GM23248 (cell line): Measurements from ENCODE around the gene INPP5D. TPM values are rescaled to one million over a fixed set of nuclear protein-coding genes. Genes with fewer than 3 reads are reported as not detected.

ENCODE experiments used
- DNase-seq: peaks from one replicate; pipeline ENCODE4 v3.0.0-alpha.2; 2015
- H2AFZ ChIP-seq: fragments of 200-600 bp; sonication (generic); 2 replicates; pipeline ENCODE4 v1.6.1; 2016; ENCODE audit warnings: antibody characterized with exemption
- H3F3A ChIP-seq: fragments of 200-600 bp; sonication (generic); 2 replicates; pipeline ENCODE4 v1.6.1; 2016; ENCODE audit warnings: mild to moderate bottlenecking, antibody characterized with exemption, mixed run types; ENCODE audit not compliant: insufficient read depth
- H3K27ac ChIP-seq: fragments of 200-600 bp; sonication (generic); 2 replicates; pipeline ENCODE4 v1.5.1; 2016; ENCODE audit warnings: mild to moderate bottlenecking
- H3K27me3 ChIP-seq: fragments of 200-600 bp; sonication (generic); replicated peaks from 2 replicates; pipeline ENCODE4 v1.6.1; 2016; ENCODE audit warnings: mild to moderate bottlenecking; ENCODE audit not compliant: insufficient read depth
- H3K36me3 ChIP-seq: fragments of 200-600 bp; sonication (generic); 2 replicates; pipeline ENCODE4 v1.6.1; 2016; ENCODE audit warnings: low read depth, mild to moderate bottlenecking
- H3K4me1 ChIP-seq: fragments of 200-600 bp; sonication (generic); 2 replicates; pipeline ENCODE4 v1.6.1; 2016; ENCODE audit warnings: mild to moderate bottlenecking; ENCODE audit not compliant: insufficient read depth
- H3K4me2 ChIP-seq: fragments of 200-600 bp; sonication (generic); one replicate; pipeline ENCODE4 v1.6.1; 2016; ENCODE audit warnings: mild to moderate bottlenecking; ENCODE audit not compliant: unreplicated experiment
- H3K4me3 ChIP-seq: fragments of 200-600 bp; sonication (generic); 2 replicates; pipeline ENCODE4 v1.5.1; 2016; ENCODE audit warnings: mild to moderate bottlenecking
- H3K79me2 ChIP-seq: fragments of 200-600 bp; sonication (generic); 2 replicates; pipeline ENCODE4 v1.6.1; 2016; ENCODE audit warnings: mild to moderate bottlenecking; ENCODE audit not compliant: insufficient read depth
- H3K9ac ChIP-seq: fragments of 200-600 bp; sonication (generic); 2 replicates; pipeline ENCODE4 v1.6.1; 2016; ENCODE audit warnings: mild to moderate bottlenecking
- H3K9me2 ChIP-seq: fragments of 200-600 bp; sonication (generic); 2 replicates; pipeline ENCODE4 v1.6.1; 2016; ENCODE audit warnings: mixed run types, mild to moderate bottlenecking, moderate library complexity; ENCODE audit not compliant: insufficient read depth
- H3K9me3 ChIP-seq: fragments of 200-600 bp; sonication (generic); one replicate; pipeline ENCODE4 v1.6.1; 2017; ENCODE audit warnings: low read depth
- H4K20me1 ChIP-seq: fragments of 200-600 bp; sonication (generic); 2 replicates; pipeline ENCODE4 v1.6.0; 2016; ENCODE audit not compliant: insufficient read depth
- EZH2 ChIP-seq: fragments of 200-600 bp; sonication (generic); IDR thresholded peaks from 2 replicates; pipeline ENCODE4 v1.6.1; 2018; ENCODE audit warnings: antibody characterized with exemption, mild to moderate bottlenecking; ENCODE audit not compliant: insufficient read depth, poor library complexity, severe bottlenecking
- EZH2phosphoT487 ChIP-seq: fragments of 200-600 bp; sonication (generic); IDR thresholded peaks from 2 replicates; pipeline ENCODE4 v1.6.1; 2018; ENCODE audit warnings: antibody characterized with exemption, moderate library complexity, mild to moderate bottlenecking, low read depth; ENCODE audit not compliant: insufficient read depth
- WGBS, 2 experiments: methylation state at CpG; one replicate each; pipeline ENCODE4 v1.1.6; 2015 to 2017; ENCODE audit warnings: low lambda C conversion rate in 2 of 2, low coverage in 1 of 2; ENCODE audit errors: missing lambda C conversion rate in 2 of 2; 5-methylcytosine and 5-hydroxymethylcytosine counted together
- in situ Hi-C: fragments of 300-500 bp; cut with MboI; formaldehyde crosslinking; loops from 2 replicates; pipeline ENCODE4 v1.15.0; 2020
- polyA plus RNA-seq: library from polyadenylated mRNA; unstranded; fragments of >200 nt; fragmentation: Nextera tagmentation; extraction: Ambion mirVana; gene quantifications from 2 replicates; pipeline ENCODE4 v1.2.1, GENCODE V29; 2016
- total RNA-seq: library from RNA; depleted of rRNA; stranded (reverse); fragments of >200 nt; shearing (Covaris generic); gene quantifications from 2 replicates; pipeline ENCODE4 v1.2.3, GENCODE V29; 2014

Gene INPP5D
- total and polyA plus RNA-seq, 2 experiments from 2014 or later = 0.23 TPM; not detected in 1

DNA sequence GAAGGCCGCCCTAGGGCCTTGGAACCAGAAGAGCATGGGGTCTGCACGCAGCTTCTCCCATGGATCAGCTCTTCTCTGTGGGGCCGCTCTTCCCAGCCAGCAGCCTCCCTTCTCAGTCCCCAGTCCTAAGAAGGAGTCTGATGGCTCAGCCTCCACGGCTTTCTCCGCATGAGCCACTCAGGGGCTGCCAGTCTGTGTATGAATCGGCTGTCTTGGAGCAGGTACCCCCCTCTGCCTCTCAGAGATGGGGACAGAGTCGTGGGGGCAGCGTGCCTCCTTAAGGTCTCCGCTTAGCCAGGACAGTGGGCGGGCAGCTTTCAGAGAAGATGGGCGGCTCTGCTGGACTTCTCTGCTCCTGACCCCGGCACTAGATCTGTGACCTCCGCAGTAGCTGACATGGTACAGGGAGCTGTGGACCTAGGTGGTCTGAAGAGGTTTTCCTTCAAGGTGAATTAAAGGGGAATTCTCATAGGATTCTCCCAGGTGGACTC lies 21.6 kb downstream of the INPP5D start:
- H3K9me2 ChIP-seq = no peaks in the 10 kb centered on the region
- H3F3A ChIP-seq = no peaks in the 10 kb centered on the region
- H3K27me3 ChIP-seq = peaks cover 41% of the 10 kb centered on the region
- no peaks in the 10 kb centered on the region for H3K9me3 ChIP-seq
- in situ Hi-C loops = no loop called here
- H2AFZ ChIP-seq = no peak overlapping the region
- no peak overlapping the region for H3K4me2 ChIP-seq
- no peak overlapping the region for H3K27ac ChIP-seq
- TF ChIP-seq EZH2 (no peak), EZH2phosphoT487 (no peak)
- no peak overlapping the region for H3K9ac ChIP-seq
- peaks cover 2% of the 10 kb centered on the region; the same call in 1 of the 2 replicates for H3K4me1 ChIP-seq
- H3K36me3 ChIP-seq = no peaks in the 10 kb centered on the region
- no peak overlapping the region for H3K4me3 ChIP-seq
- no peaks in the 10 kb centered on the region for H3K79me2 ChIP-seq
- no peak for DNase-seq
- 76 to 77% methylated on average over 13 of the region's 13 CpGs for WGBS, 2 experiments
- no peaks in the 10 kb centered on the region for H4K20me1 ChIP-seq

DNA sequence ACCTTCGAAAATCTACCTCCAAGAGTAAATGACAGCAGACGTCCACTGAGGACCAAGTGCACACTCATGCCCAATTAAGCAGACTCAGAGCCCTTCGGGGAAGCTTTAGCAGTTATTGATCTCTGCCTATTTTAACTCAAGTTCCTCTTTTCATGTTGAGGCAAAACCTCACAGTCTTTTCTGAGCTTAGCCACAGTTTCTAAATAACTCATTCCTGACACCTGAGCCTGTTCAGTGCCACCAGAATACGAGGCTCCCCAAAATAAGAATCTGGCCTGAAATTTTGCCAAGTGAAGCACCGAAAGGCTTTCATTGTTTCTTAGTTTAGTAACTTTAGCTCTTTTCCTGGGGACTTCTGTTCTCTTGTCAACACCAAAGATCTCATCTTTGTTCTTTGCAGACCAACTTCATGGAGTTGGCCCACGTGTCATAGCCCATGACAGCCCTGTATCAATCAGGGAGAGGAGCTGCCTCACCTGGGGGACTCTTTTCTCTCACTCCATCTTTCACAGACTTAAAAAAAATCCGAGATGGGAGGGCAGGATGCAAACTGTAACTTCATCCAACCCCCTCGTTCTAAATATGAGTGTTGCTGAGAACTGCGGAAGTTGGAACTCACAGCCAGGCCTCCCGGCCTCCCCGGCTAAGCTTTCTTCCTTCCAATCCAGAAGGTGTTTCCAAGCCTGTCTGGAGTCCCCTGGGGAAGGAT lies 22.2 kb downstream of the INPP5D start:
- Histone ChIP-seq H3K27ac (no peak overlapping the region), H4K20me1 (no peaks in the 10 kb centered on the region), H3K4me2 (no peak overlapping the region), H3K9me3 (no peaks in the 10 kb centered on the region), H3K9me2 (no peaks in the 10 kb centered on the region), H3F3A (no peaks in the 10 kb centered on the region), H3K36me3 (no peaks in the 10 kb centered on the region), H3K27me3 (peaks cover 35% of the 10 kb centered on the region), H3K9ac (no peak overlapping the region), H3K4me3 (no peak overlapping the region), H3K4me1 (peaks cover 4% of the 10 kb centered on the region; the same call in 1 of the 2 replicates), H2AFZ (no peak overlapping the region), H3K79me2 (no peaks in the 10 kb centered on the region)
- no peak for DNase-seq
- TF ChIP-seq EZH2 = no peak
- no peak for TF ChIP-seq EZH2phosphoT487
- in situ Hi-C loops = no loop called here
- WGBS, 2 experiments = 45 to 46% methylated on average over 11 of the region's 11 CpGs

DNA sequence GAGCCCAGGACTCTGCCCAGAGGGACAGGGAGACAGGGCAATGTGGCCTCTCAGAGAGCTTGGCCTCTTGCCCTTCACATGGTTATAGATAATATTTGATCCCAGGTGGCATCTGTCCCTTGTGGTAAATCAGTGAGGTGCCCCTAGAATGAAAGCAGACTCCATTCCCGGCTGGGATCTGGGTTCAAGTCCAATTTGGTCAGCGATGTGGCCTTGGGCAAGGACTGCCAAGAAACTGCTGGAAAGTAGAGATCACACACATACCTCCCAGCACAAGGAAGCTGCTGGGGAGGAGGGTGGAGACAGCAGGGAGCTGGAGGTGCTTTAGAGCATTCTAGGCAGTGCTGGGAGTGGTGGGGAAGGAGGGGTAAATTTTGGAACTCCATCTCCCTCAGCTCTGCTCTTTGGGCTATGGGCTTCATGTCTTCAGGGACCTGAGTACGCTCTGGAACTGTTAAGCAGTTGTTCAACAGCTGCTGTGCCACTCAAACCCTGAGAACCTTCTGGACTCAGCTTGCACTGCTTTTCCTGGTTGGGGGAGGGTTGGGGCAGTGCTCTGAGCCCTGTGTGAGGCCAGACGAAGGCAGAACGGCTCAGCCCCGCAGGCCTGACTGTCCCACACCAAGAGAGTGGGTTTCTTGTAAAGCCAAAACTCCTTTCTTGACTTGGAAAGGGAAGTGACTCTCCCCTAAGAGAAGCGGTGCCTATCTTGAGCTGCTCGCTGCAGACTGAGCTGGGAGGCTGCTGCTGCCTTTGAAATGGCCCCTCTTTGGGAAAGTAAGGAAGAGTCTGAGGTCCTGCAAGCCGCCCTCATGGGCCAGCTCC lies 23.0 kb downstream of the INPP5D start:
- Histone ChIP-seq H3K27ac (no peak overlapping the region), H3K9me2 (no peaks in the 10 kb centered on the region), H3K27me3 (peaks cover 31% of the 10 kb centered on the region), H2AFZ (no peak overlapping the region), H3K9me3 (no peaks in the 10 kb centered on the region), H3K36me3 (no peaks in the 10 kb centered on the region), H3K79me2 (no peaks in the 10 kb centered on the region), H4K20me1 (no peaks in the 10 kb centered on the region), H3F3A (no peaks in the 10 kb centered on the region), H3K4me1 (peaks cover 4% of the 10 kb centered on the region; the same call in 1 of the 2 replicates), H3K9ac (no peak overlapping the region), H3K4me3 (no peak overlapping the region), H3K4me2 (no peak overlapping the region)
- in situ Hi-C loops = no loop called here
- WGBS, 2 experiments = 49 to 54% methylated on average over 9 of the region's 9 CpGs
- no peak for TF ChIP-seq EZH2phosphoT487
- TF ChIP-seq EZH2 = no peak
- DNase-seq = no peak

DNA sequence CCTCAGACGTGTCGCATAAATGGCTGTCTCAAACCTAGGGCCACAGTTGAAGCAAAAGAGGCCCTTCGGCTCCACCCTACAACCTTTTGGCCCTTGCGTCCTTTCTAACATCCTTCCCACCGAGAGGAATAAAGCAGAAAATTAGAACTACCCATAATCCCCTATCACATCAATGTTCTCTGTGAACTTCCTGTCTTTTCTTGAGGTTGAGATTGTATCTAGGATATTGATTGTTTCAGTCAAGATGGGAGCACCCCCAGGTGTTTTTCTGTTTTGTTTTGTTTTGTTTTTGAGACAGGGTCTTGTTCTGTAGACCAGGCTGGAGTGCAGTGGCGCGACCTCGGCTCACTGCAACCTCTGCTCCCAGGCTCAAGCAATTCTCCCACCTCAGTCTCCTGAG lies 23.6 kb downstream of the INPP5D start:
- Histone ChIP-seq H3K9me2 (no peaks in the 10 kb centered on the region), H2AFZ (no peak overlapping the region), H3K9ac (no peak overlapping the region), H3K4me1 (peaks cover 4% of the 10 kb centered on the region; the same call in 1 of the 2 replicates), H3F3A (no peaks in the 10 kb centered on the region), H3K4me2 (no peak overlapping the region), H3K27me3 (peaks cover 26% of the 10 kb centered on the region), H3K4me3 (no peak overlapping the region), H3K36me3 (no peaks in the 10 kb centered on the region), H3K9me3 (no peaks in the 10 kb centered on the region), H3K27ac (no peak overlapping the region), H3K79me2 (no peaks in the 10 kb centered on the region), H4K20me1 (no peaks in the 10 kb centered on the region)
- in situ Hi-C loops = no loop called here
- TF ChIP-seq EZH2phosphoT487 = no peak
- TF ChIP-seq EZH2 = no peak
- no peak for DNase-seq
- 77 to 82% methylated on average over 8 of the region's 8 CpGs for WGBS, 2 experiments
